Suprapubic skin (tissue), 4 donors: Measurements from ENCODE around the gene MMD.

Experiments
- CTCF ChIP-seq, 2 donors: fragments of 200-600 bp in 1 of 2; fragments of 450-650 bp in 1 of 2; sonication (generic) in 1 of 2; IDR thresholded peaks; one replicate each; pipeline ENCODE4 v1.5.1; 2016 to 2019; ENCODE audit warnings: antibody characterized with exemption in 2 of 2, mild to moderate bottlenecking in 1 of 2, moderate library complexity in 1 of 2
- EP300 ChIP-seq: sonication (generic); formaldehyde crosslinking; IDR thresholded peaks from one replicate; pipeline ENCODE4 v1.6.1; 2017; ENCODE audit warnings: antibody characterized with exemption
- POLR2A ChIP-seq, 2 donors: fragments of 450-650 bp; IDR thresholded peaks; one replicate each; pipeline ENCODE4 v1.6.1; 2017; ENCODE audit warnings: antibody characterized with exemption in 2 of 2, mild to moderate bottlenecking in 2 of 2, moderate library complexity in 2 of 2
- POLR2AphosphoS5 ChIP-seq, 3 donors: sonication (generic); formaldehyde crosslinking; IDR thresholded peaks; one replicate each; pipeline ENCODE4 v1.6.1; 2017; ENCODE audit warnings: antibody characterized with exemption in 3 of 3

- TF ChIP-seq CTCF (IDR thresholded peaks at IDR 0.05): no peak
- no peak for TF ChIP-seq POLR2AphosphoS5 (IDR thresholded peaks at IDR 0.05)
- TF ChIP-seq POLR2A (IDR thresholded peaks at IDR 0.05): no peak
- no peak for TF ChIP-seq EP300
Measured at GRCh38 chr17:55421179-55421934, at the start of gene MMD.
